ENCODE measurements around the gene MPO.
A peak's percentile ranks its signal among the peaks of the same experiment; 100 is the strongest.

The MPO gene

GRCh38 chr17:58280480-58281217 lies at the start of gene MPO:
Gene MPO (minus strand): TSS chr17:58280935. CDS start chr17:58280758, 177 bp downstream.
- no peak for DNase-seq (ENCODE audit: low spot score)

DNA sequence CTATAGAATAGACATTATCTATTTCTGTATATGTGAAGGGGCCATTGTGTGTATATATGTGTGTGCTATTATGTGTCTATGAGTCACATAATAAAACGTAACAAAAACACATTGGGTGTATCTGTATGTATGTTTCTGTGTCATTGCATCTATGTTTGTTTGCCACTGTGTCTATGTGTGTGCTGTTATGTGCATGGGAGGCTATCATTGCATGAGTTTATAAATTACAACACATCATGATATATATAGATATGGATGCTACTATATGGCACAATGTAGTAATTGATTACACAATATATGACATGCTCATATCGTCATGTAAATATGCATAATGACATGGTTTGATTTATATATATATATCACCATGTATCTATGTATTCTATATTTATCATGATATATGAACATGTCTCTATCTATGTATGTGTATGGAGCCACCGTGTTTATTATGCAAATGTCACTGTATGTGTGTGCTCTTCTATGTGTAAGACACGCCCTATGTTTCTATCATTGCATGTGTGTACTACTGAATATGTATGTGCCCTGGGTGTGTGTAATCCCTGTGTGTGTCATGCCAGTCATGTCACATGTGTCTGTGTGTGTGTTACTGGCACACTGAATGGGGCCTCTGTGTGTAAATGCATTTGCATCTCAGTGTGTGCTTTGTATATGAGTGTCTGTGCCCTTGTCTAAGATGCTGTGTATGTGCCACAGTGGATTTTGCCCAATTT lies 49.2 kb upstream of the MPO start:
- peak; percentile 46 for DNase-seq (ENCODE audit: low spot score)

GRCh38 chr17:58329035-58329809 lies 48.5 kb upstream of the MPO start:
- DNase-seq (ENCODE audit: low spot score) = peak; percentile 66

- DNase-seq (ENCODE audit: low spot score) = no peak
Measured at GRCh38 chr17:58328195-58329034, 47.7 kb upstream of the MPO start, which contains the start of gene TSPOAP1. Gene TSPOAP1 (minus strand): TSS chr17:58328795. CDS start chr17:58327920, 875 bp downstream.

DNA sequence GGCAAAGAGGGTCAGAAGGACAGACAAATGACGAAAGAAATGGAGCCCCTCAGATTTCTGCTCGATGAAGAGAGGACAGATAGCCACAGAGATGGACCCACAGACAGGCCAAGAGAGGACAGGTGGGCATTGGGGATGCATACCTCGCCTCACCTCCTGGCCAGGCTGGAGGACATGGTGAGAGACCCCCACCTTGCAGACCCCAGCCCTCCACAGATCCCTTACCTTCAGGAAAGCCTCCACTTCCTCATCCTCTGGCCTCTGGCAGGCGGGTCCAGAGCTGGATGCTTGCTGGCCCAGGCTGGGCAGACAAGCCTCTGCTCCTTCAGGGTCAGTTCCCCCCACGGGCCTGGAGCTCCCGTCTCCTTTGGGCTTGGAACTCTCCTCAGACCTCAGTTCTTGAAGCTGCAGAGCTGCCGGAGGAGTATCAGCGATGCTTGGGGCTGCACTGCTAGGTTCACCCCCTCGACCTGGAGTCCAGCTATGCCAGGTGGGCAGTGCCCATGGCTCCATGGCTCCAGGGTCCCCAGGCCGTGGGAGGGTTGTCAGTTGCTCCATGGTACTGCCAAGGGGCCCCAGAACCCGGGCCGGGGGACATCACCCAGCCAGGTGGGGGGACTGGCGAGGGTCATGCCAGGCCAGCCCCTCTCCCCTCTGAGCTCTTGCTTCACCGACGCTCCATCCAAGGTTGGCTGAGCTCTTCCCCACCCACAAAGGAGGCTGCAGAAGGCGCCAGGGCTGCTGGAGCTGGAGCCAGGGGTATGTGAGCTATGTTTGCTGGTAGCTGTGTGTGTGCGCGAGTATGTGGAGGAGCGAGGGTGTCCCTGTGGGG lies 46.8 kb upstream of the MPO start:
- no peak for DNase-seq (ENCODE audit: low spot score)

DNA sequence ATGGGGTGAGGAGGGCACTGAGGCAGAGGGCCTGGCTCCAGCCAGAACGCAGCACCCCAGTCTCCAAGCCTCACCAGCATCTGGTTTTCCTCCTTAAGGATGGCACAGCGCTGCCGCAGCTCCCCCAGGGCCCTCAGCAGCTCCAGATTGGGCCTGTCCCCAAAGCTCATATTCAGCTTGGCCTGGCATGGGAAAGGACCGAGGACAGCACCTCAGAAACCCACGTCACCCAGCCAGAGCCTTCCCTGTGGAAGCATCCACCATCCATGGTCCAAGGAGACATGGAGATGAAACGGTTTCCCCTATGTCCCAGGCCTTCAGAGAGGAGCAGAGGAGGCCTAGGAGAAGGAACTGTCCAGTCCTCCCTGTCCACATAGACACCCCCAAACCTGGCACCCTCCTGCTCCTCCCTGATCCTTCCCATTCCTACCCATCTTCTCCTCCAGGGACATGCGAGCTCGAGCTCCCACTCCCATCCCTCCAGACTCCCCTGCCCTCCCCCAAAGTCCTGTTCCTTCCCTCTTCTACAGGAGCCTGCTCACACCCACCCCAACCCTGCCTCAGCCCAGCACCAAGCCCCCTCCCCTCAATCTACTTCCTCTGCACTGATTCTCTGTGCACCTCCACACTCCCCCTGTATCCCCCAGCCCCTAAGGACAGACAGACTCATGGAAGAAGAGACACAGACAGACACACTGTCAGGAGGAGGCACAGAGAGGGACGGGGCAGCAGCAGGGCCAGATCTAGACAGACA lies 46.1 kb upstream of the MPO start:
- no peak for DNase-seq (ENCODE audit: low spot score)

DNA sequence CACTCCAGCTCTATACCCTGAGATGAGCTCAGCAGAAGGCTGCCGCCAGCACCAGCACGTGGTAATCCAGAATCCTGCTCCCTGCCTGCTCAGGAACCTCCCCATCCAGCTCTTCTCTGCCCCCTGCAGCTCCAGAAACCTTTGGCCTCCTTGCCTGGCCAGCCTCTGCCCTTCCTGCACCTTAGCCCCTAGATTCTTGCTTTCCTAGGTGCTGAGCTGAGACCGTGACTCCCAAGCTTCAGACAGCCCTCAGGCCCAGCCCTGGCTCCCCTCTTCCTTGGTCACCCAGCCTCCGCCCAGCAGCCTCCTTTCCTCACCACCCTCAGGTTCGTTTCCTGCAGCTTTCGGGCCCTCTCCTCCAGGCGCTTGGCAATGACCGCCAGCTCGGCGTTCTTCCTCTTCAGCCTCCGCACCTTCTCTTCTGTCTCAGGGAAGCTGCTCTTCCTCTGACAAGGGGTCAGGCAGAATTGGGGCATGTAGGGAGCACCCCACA lies 45.3 kb upstream of the MPO start:
- DNase-seq (ENCODE audit: low spot score) = no peak

- no peak for DNase-seq (ENCODE audit: low spot score)
Measured at GRCh38 chr17:58325289-58325726, 44.6 kb upstream of the MPO start.

GRCh38 chr17:58324409-58325288 lies 43.9 kb upstream of the MPO start:
- no peak for DNase-seq (ENCODE audit: low spot score)

- DNase-seq (ENCODE audit: low spot score) = no peak
Measured at GRCh38 chr17:58324056-58324408, 43.3 kb upstream of the MPO start.

- no peak for DNase-seq (ENCODE audit: low spot score)
Measured at GRCh38 chr17:58323366-58324055, 42.8 kb upstream of the MPO start.

GRCh38 chr17:58322581-58323185 lies 41.9 kb upstream of the MPO start:
- DNase-seq (ENCODE audit: low spot score) = no peak

GRCh38 chr17:58321571-58322525 lies 41.1 kb upstream of the MPO start:
- no peak for DNase-seq (ENCODE audit: low spot score)

- no peak for DNase-seq (ENCODE audit: low spot score)
Measured at GRCh38 chr17:58320570-58321323, 40.0 kb upstream of the MPO start.

DNA sequence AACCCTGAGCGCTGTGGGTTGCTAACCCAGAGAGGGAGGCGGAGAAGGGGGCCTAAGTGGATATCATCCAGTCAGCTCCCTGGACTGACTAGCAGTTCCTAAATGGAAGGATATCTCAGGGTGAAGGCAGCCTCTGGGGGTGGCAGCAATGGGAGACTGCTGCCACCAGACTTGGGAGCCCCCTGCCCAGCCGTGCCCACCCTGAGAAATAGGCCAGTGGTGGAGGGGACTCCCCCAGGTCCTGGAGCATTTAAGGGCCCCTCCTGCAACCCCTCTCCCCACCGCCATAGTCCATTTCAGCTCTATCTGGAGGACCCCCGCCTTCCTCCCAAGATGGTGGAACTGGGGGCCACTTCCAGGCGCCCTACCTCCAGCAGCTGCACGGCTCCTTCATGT lies 39.4 kb upstream of the MPO start:
- DNase-seq (ENCODE audit: low spot score) = no peak

Data from hematopoietic multipotent progenitor cell treated with erythropoietin and hydrocortisone succinate and interleukin-3 and kit ligand, for 17 days (in vitro differentiated cells).